Measurements from ENCODE around the gene PLD5.
"Not testable (repeated sequence)": the region's sequence is repeated elsewhere in the genome, so short reads cannot be mapped to it uniquely, and the experiment has no call there.

The PLD5 gene

GRCh38 chr1:242264419-242264818 is 260.1 kb downstream of the PLD5 start:
- not testable (repeated sequence) for DNase-seq

- DNase-seq: no peak
These were observed 279.2 kb downstream of the PLD5 start for GRCh38 chr1:242245255-242245654.

- no peak for DNase-seq
These were observed 281.0 kb downstream of the PLD5 start for GRCh38 chr1:242243472-242243871.

GRCh38 chr1:242242983-242243382 is 281.5 kb downstream of the PLD5 start:
- no peak for DNase-seq

DNA sequence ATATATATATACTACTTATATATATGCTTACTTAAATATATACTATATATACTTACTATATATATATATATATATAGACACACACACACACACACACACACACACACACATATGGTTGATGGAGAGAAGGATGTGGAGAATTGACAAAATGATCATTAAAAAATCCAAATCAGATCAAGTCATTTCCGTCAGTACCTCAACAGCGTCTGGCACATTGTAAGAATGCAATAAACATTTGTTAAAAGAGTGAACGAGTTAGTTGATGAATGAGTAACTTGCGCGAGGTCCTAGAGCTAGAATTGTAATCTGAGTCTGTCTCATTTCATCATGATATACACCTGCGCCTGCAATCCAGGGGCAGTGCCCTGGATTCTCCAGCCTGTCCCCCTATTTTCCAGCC is 282.6 kb downstream of the PLD5 start:
- no peak for DNase-seq

GRCh38 chr1:242240691-242241090 is 283.8 kb downstream of the PLD5 start:
- no peak for DNase-seq

GRCh38 chr1:242240077-242240476 is 284.4 kb downstream of the PLD5 start:
- DNase-seq: no peak

GRCh38 chr1:242239398-242239797 is 285.1 kb downstream of the PLD5 start:
- no peak for DNase-seq

DNA sequence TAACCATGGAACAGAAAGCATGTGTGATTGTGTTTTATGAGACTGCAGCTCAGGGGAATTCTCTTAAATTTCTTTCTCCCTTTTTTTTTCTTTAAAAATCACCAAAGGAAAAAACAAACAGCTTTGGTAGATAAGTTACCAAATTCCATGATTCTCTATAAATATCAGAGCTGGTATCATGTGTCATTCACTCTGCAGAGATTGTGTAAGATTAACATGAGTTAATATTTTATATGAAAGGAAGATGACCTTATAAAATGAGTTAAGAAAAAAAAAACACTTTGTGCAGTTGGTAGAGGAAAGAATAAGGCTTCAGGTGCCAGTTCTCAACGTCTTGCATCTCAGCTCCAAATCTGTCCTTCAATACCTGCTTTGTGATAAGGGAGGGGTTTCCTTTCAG is 287.4 kb downstream of the PLD5 start:
- DNase-seq: no peak

- DNase-seq: no peak
These were observed 295.5 kb downstream of the PLD5 start for GRCh38 chr1:242228991-242229390.

GRCh38 chr1:242225767-242226573 is 298.5 kb downstream of the PLD5 start:
- DNase-seq: no peak

DNA sequence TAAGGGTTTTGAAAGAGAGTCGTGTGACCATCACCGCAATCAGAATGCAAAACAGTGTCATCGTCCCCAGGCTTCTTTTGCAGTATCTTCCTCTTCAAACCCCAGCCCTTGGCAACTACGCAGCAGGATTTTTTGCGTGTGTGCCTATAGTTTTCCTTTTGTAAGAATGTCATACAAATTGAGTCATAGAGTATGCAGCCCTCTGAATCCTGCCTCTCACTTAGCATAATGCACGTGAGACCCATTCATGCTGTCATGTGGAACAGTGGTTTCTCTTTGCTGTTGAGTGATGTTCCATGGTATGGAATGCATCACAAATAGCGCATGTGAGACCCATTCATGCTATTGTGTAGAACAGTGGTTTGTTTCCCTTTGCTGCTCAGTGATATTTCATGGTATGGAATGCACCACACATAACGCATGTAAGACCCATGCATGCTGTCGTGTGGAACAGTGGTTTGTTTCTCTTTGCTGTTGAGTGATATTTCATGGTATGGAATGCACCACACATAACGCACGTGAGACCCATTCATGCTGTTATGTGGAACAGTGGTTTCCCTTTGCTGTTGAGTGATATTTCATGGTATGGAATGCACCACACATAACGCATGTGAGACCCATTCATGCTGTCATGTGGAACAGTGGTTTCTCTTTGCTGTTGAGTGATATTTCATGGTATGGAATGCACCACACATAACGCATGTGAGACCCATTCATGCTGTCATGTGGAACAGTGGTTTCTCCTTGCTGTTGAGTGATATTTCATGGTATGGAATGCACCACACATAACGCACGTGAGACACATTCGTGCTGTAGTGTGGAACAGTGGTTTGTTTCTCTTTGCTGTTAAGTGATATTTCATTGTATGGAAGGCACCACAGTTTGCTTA is 299.4 kb downstream of the PLD5 start:
- DNase-seq: not testable (repeated sequence)

DNA sequence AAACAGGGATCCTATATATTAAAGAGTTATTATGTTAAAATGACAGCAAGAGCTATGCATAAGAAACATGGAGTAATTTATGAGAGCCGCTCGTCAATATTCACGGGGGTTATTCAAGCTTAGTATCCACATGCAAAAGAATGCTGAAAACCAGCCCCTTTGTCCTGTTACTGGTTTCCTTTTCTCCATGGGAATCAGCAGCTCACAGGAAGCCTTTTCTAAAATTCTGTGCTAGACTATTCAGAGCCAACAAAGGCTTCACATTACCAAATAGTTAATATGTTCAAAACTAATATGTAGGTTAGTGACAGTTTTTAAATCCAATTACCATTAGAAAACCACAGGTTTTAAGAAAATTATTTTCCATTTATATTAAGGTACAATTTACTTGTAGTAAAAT is 300.0 kb downstream of the PLD5 start:
- no peak for DNase-seq

- DNase-seq: no peak
These were observed 304.6 kb downstream of the PLD5 start for GRCh38 chr1:242219905-242220304.

DNA sequence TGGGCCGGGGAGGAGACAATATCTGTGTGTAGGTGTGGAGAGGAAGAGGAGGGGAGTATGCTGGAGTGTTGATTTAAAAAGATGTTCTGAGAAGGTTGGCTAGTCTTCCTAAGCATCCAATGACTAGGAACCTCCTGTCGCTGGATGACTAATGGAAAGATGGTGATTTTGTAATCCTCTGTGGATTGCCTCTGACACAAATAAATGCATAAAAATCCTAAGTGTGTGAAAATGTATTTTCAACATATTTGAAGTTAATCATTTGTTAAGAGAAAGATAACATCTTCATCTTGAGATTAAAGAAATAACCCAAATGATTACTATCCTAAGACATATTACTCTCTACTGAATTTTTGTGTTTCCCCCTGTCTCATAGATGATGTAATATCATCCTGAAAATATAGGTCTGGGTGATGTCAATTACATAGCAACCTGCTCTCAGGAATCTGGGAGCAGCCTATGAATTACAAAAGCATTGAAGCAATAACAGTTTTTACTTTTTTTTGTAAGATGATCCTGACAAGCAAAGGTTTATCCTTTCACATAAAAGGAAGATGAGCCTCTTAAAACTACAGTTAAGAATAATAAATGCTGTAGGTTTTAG is 305.1 kb downstream of the PLD5 start:
- no peak for DNase-seq

GRCh38 chr1:242216368-242216767 is 308.1 kb downstream of the PLD5 start:
- DNase-seq: no peak

- not testable (repeated sequence) for DNase-seq
These were observed 310.0 kb downstream of the PLD5 start for GRCh38 chr1:242214455-242214854.

DNA sequence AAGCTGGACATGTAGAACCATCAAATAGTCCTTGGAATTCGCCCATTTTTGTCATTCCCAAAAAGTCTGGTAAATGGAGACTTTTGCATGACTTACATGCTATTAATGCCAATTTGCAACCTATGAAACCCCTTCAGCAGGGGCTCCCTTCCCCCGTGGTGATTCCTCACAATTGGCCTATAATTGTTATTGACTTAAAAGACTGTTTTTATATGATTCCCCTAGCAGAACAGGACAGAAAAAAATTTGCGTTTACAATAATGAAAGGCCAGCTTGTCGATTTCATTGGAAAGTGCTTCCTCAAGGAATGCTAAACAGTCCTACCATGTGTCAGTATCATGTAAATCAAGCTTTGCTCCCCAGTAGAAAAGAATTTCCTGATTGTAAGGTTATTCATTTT is 311.5 kb downstream of the PLD5 start:
- DNase-seq: not testable (repeated sequence)

GRCh38 chr1:242212401-242212800 is 312.1 kb downstream of the PLD5 start:
- no peak for DNase-seq

DNA sequence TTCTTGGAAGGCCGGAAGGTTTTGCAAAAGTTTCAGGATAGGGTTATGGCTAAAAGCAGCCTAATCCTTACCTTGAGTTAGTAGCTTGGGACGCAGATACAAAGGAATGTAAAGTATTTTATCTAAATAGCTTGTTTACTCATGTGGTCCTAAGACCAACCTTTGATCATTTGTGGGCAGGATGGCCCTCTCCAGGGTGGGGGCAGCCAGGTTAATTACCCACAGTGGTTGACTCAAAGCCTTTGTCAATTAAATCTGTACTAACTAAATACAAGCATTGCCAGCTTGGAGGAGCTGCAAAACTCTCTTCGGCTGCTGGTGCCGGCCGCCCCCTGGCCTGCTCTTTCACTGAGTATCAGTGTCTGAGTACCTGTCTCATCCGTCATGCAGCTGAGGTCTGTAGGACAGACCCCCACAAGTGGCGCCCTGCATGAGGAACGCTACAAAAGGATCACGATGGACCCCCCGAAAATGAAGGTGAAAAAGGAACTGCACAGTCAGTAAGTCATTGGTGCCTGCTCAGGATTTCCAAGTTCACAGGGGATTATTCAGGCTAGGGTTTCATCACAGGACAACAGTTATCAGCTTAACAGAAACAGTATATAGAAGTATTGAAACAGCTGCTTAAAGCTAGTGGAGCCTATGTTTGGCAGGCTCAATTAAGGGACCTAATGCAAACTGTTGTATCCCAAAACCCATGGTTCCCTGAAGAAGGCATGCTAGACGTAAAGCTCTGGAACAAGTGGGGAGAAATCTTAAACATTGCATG is 313.1 kb downstream of the PLD5 start:
- no peak for DNase-seq

DNA sequence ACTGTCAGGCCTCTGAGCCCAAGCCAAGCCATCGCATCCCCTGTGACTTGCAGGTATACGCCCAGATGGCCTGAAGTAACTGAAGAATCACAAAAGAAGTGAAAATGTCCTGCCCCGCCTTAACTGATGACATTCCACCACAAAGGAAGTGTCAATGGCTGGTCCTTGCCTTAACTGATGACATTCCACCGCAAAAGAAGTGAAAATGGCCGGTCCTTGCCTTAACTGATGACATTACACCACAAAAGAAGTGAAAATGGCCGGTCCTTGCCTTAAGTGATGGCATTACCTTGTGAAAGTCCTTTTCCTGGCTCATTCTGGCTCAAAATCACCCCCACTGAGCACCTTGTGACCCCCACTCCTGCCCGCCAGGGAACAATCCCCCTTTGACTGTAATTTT is 314.2 kb downstream of the PLD5 start:
- not testable (repeated sequence) for DNase-seq

- no peak for DNase-seq
These were observed 315.4 kb downstream of the PLD5 start for GRCh38 chr1:242209063-242209462.

- no peak for DNase-seq
These were observed 316.5 kb downstream of the PLD5 start for GRCh38 chr1:242208021-242208420.
